GM19463 (cell line): ENCODE results near the gene GJD3.

Experiments used
- ATAC-seq: cut with Tn5 transposase; IDR thresholded peaks from one replicate; pipeline ENCODE4 v1.9.1; 2021; ENCODE audit warnings: mild to moderate bottlenecking, moderate library complexity; ENCODE audit not compliant: unreplicated experiment

GJD3 gene

GRCh38 chr17:40354221-40355122 is 10.1 kb downstream of the GJD3 start:
- no peak for ATAC-seq

GRCh38 chr17:40352779-40353394 is 11.7 kb downstream of the GJD3 start:
- no peak for ATAC-seq

- no peak for ATAC-seq
Measured at GRCh38 chr17:40352237-40352778, 12.2 kb downstream of the GJD3 start.

GRCh38 chr17:40351359-40352236 is 12.9 kb downstream of the GJD3 start:
- no peak for ATAC-seq

- no peak for ATAC-seq
Measured at GRCh38 chr17:40350689-40351358, 13.7 kb downstream of the GJD3 start.

- no peak for ATAC-seq
Measured at GRCh38 chr17:40349895-40350688, 14.4 kb downstream of the GJD3 start.

GRCh38 chr17:40349477-40349894 is 15.1 kb downstream of the GJD3 start:
- no peak for ATAC-seq

GRCh38 chr17:40348562-40349476 is 15.7 kb downstream of the GJD3 start:
- ATAC-seq = no peak

GRCh38 chr17:40348136-40348504 is 16.4 kb downstream of the GJD3 start:
- ATAC-seq = no peak

GRCh38 chr17:40347319-40348135 is 17.0 kb downstream of the GJD3 start:
- no peak for ATAC-seq

GRCh38 chr17:40346765-40347158 is 17.8 kb downstream of the GJD3 start:
- ATAC-seq = no peak

- no peak for ATAC-seq
Measured at GRCh38 chr17:40345994-40346764, 18.4 kb downstream of the GJD3 start.

GRCh38 chr17:40345161-40345993 is 19.2 kb downstream of the GJD3 start:
- ATAC-seq = no peak

- ATAC-seq = no peak
Measured at GRCh38 chr17:40344421-40345160, 19.9 kb downstream of the GJD3 start.
